OCI-LY7 (cell line): Measurements from ENCODE around the gene TMEM218. TPM values are rescaled to one million over a fixed set of nuclear protein-coding genes. Genes with fewer than 3 reads are reported as not detected.

ENCODE experiments used
- BruUV-seq: library from RNA; stranded (reverse); fragments of 400-500 nt; replicated peaks from 2 replicates; lab custom pipeline; 2021; lab: Mats Ljungman, UMichigan
- CTCF ChIA-PET: fragments of 300-600 bp; sonication (Branson Sonifier 250); formaldehyde crosslinking; loops from one replicate; lab custom pipeline; 2022; ENCODE audit warnings: antibody characterized with exemption; ENCODE audit not compliant: unreplicated experiment; lab: Charles Lee
- POLR2A ChIA-PET: fragments of 300-600 bp; sonication (Branson Sonifier 250); formaldehyde crosslinking; loops from one replicate; lab custom pipeline; 2022; ENCODE audit warnings: antibody characterized with exemption; lab: Charles Lee
- DNase-seq: peaks from one replicate; pipeline ENCODE4 v3.0.0-alpha.2; 2015; ENCODE audit warnings: low spot score
- H2AFZ ChIP-seq: fragments of 200-600 bp; sonication (generic), shearing (Covaris generic); 2 replicates; pipeline ENCODE4 v1.6.1; 2014; ENCODE audit warnings: mild to moderate bottlenecking, antibody characterized with exemption, low read length, moderate library complexity
- H3K27ac ChIP-seq: fragments of 200-600 bp; sonication (generic); 2 replicates; pipeline ENCODE4 v1.5.1; 2014; ENCODE audit warnings: mixed run types, low read depth, mild to moderate bottlenecking, moderate library complexity, low read length, inconsistent platforms; ENCODE audit not compliant: poor library complexity, severe bottlenecking
- H3K36me3 ChIP-seq: fragments of 200-600 bp; sonication (generic); 2 replicates; pipeline ENCODE4 v1.6.1; 2014; ENCODE audit warnings: mild to moderate bottlenecking, antibody characterized with exemption, low read length, moderate library complexity, mixed read lengths; ENCODE audit not compliant: insufficient read depth
- H3K4me1 ChIP-seq: fragments of 200-600 bp; sonication (generic); 2 replicates; pipeline ENCODE4 v1.5.1; 2014; ENCODE audit warnings: mild to moderate bottlenecking, low read length; ENCODE audit not compliant: insufficient read depth, poor library complexity, severe bottlenecking
- H3K4me2 ChIP-seq: fragments of 200-600 bp; sonication (generic); 2 replicates; pipeline ENCODE4 v1.6.1; 2014; ENCODE audit warnings: mild to moderate bottlenecking, low read length
- H3K4me3 ChIP-seq: fragments of 200-600 bp; sonication (generic); 2 replicates; pipeline ENCODE4 v1.5.1; 2014; ENCODE audit warnings: mild to moderate bottlenecking, low read depth, low read length; ENCODE audit not compliant: poor library complexity, severe bottlenecking
- H3K79me2 ChIP-seq: fragments of 200-600 bp; sonication (generic); 2 replicates; pipeline ENCODE4 v1.6.1; 2016; ENCODE audit warnings: low read depth, mild to moderate bottlenecking, low read length, moderate library complexity, mixed read lengths; ENCODE audit not compliant: insufficient read depth
- H3K9me2 ChIP-seq: fragments of 200-600 bp; sonication (generic); 2 replicates; pipeline ENCODE4 v1.6.1; 2016; ENCODE audit warnings: mild to moderate bottlenecking, low read length, mixed read lengths; ENCODE audit not compliant: insufficient read depth
- H3K9me3 ChIP-seq: fragments of 200-600 bp; sonication (generic); 2 replicates; pipeline ENCODE4 v1.6.1; 2014; ENCODE audit warnings: mild to moderate bottlenecking, mixed run types, low read length, mixed read lengths
- H4K20me1 ChIP-seq: fragments of 200-600 bp; sonication (generic); 2 replicates; pipeline ENCODE4 v1.6.1; 2014; ENCODE audit warnings: mild to moderate bottlenecking, antibody characterized with exemption, low read length, moderate library complexity, mixed read lengths; ENCODE audit not compliant: insufficient read depth
- EZH2phosphoT487 ChIP-seq: fragments of 200-600 bp; sonication (generic); IDR thresholded peaks from 2 replicates; pipeline ENCODE4 v1.6.1; 2018; ENCODE audit warnings: low read depth, borderline replicate concordance, mild to moderate bottlenecking, mixed run types, antibody characterized with exemption, low read length, moderate library complexity, mixed read lengths
- intact Hi-C: fragments of 100-400 bp; cut with micrococcal nuclease; formaldehyde crosslinking; loops from one replicate; pipeline ENCODE4 v1.10.0; 2022; ENCODE audit not compliant: unreplicated experiment
- total RNA-seq, 2 experiments: library from RNA; depleted of rRNA in 1 of 2; stranded (reverse); fragments of >200 nt in 1 of 2; shearing (Covaris generic) in 1 of 2; gene quantifications; 2 replicates each; pipeline ENCODE4 v1.2.3, GENCODE V29; 2014 to 2022
- TF ChIP-seq, protein P1 (sequence below): fragments of 200-600 bp; sonication (generic); conservative IDR thresholded peaks from 2 replicates; pipeline ENCODE4 v1.5.1; 2014; ENCODE audit warnings: mild to moderate bottlenecking, antibody characterized with exemption, low read length, moderate library complexity, mixed read lengths

Gene TMEM218
- total RNA-seq, 2 experiments from 2014 or later, result 24.4 to 28.1 TPM

DNA sequence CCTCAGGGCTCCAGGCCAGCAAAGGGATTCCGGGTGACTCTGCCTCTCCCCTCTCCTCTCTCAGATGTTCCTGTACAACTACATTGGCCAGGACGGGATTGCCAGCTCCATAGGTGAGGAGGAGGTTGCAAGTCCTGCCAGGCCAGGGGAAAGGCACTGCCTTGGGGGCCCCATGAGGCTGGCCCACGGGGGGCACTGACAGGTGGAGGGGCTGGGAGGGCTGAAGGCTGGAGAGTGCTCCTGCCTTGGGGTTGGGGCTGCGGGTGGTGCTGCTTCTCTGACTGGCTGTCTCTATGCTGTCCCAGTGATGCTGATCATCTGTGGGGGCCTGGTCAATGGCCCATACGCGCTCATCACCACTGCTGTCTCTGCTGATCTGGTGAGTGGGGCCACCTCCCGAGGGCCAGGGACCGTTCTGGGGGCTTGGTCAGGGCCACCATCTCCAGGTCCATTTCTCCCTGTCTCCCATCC is 26.6 kb downstream of the TMEM218 start:
- Histone ChIP-seq H3K9me2 (no peaks in the 10 kb centered on the region), H3K36me3 (no peaks in the 10 kb centered on the region), H3K4me2 (no peak overlapping the region), H3K4me3 (no peak overlapping the region), H3K79me2 (no peaks in the 10 kb centered on the region), H3K4me1 (no peaks in the 10 kb centered on the region), H2AFZ (no peak overlapping the region), H4K20me1 (no peaks in the 10 kb centered on the region), H3K9me3 (no peaks in the 10 kb centered on the region), H3K27ac (no peak overlapping the region)
- intact Hi-C loops, result no loop called here
- ChIA-PET POLR2A (no interaction called here), CTCF (no interaction called here)
- no peak for TF ChIP-seq EZH2phosphoT487
- TF ChIP-seq, protein P1, sequence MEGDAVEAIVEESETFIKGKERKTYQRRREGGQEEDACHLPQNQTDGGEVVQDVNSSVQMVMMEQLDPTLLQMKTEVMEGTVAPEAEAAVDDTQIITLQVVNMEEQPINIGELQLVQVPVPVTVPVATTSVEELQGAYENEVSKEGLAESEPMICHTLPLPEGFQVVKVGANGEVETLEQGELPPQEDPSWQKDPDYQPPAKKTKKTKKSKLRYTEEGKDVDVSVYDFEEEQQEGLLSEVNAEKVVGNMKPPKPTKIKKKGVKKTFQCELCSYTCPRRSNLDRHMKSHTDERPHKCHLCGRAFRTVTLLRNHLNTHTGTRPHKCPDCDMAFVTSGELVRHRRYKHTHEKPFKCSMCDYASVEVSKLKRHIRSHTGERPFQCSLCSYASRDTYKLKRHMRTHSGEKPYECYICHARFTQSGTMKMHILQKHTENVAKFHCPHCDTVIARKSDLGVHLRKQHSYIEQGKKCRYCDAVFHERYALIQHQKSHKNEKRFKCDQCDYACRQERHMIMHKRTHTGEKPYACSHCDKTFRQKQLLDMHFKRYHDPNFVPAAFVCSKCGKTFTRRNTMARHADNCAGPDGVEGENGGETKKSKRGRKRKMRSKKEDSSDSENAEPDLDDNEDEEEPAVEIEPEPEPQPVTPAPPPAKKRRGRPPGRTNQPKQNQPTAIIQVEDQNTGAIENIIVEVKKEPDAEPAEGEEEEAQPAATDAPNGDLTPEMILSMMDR, result no peak
- no peak for DNase-seq
- no TSS peak for BruUV-seq

DNA sequence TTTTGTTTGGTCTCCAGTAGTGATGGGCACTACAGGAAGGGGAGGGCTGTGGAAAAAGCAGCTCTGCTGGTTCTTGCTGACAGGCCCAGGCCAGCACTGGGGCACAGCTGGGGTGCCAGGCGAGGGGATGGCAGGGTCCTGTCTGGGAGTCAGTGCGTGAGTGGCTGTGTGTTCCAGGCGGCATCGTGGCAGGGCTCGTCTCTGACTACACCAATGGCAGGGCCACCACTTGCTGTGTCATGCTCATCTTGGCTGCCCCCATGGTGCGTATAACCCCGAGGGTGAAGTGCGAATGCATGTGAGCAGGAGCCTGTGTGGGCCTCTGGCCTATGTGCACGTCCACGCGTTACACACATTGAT is 27.4 kb downstream of the TMEM218 start:
- intact Hi-C loops, result no loop called here
- TF ChIP-seq, protein P1, result no peak
- no peak for TF ChIP-seq EZH2phosphoT487
- H3K4me3 ChIP-seq, result no peak overlapping the region
- H2AFZ ChIP-seq, result no peak overlapping the region
- no peaks in the 10 kb centered on the region for H3K9me2 ChIP-seq
- no peak overlapping the region for H3K27ac ChIP-seq
- no TSS peak for BruUV-seq
- no peaks in the 10 kb centered on the region for H3K9me3 ChIP-seq
- no peaks in the 10 kb centered on the region for H3K36me3 ChIP-seq
- H4K20me1 ChIP-seq, result no peaks in the 10 kb centered on the region
- DNase-seq, result no peak
- no peaks in the 10 kb centered on the region for H3K79me2 ChIP-seq
- ChIA-PET CTCF (interaction anchor here (1.4 kb wide), 1 partner anchor 41 kb away, joined by 4 read pairs; no protein-coding TSS in a partner anchor), POLR2A (interaction anchor here (1.0 kb wide), 1 partner anchor 268 kb away, joined by 3 read pairs; no protein-coding TSS in a partner anchor)
- H3K4me2 ChIP-seq, result no peak overlapping the region
- H3K4me1 ChIP-seq, result no peaks in the 10 kb centered on the region

DNA sequence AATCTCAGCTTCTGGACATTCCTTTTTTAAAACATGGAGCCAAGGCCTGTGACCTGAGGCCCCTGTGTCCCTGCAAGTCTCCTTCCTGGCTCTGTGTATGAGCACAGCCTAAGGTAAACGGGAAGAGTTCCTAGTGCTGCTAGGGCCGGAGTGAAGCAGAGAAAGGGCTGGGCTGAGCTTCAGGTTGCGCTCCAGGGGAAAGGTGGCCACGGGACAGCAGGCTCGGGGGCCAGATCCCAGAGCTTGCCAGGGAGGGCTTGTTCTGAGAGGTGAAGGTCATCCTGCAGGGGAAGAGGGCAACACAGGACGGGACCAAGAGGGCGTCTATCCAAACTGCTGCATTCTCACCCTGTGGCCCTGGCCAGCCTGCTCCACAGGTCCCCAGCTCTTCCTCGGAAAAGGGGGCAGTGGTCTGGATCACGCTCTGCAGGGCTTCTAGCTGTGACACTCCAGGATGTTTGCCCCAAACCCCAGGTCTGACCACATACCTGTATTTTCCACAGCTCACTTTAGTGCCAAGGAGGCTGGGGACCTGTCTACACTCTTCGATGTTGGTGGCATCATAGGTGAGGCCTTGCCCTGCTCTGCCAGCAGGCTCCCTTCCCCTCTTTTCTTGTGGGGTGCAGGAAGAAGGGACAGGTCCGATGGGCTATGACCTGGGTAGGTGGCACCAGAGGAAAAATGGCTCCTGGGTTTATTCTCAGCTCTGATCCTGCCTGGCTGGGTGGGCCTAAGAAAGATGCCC is 27.9 kb downstream of the TMEM218 start:
- H4K20me1 ChIP-seq, result no peaks in the 10 kb centered on the region
- no TSS peak for BruUV-seq
- H3K4me2 ChIP-seq, result no peak overlapping the region
- H3K36me3 ChIP-seq, result no peaks in the 10 kb centered on the region
- TF ChIP-seq, protein P1, result no peak
- TF ChIP-seq EZH2phosphoT487, result no peak
- H2AFZ ChIP-seq, result no peak overlapping the region
- H3K27ac ChIP-seq, result no peak overlapping the region
- no peaks in the 10 kb centered on the region for H3K9me2 ChIP-seq
- intact Hi-C loops, result no loop called here
- POLR2A ChIA-PET, result interaction anchor here (1.0 to 1.4 kb wide), 4 partner anchors 11 to 269 kb away, joined by 3 to 9 read pairs (median 4); partner anchors contain the start of gene TMEM218
- H3K9me3 ChIP-seq, result no peaks in the 10 kb centered on the region
- no peaks in the 10 kb centered on the region for H3K79me2 ChIP-seq
- CTCF ChIA-PET, result interaction anchor here (0.6 to 1.4 kb wide), 2 partner anchors 21 to 41 kb away, joined by 3 to 4 read pairs; partner anchors contain the start of gene SLC37A2
- H3K4me1 ChIP-seq, result no peaks in the 10 kb centered on the region
- DNase-seq, result no peak
- H3K4me3 ChIP-seq, result no peak overlapping the region
